Activated CD4-positive, alpha-beta T cell treated with anti-CD3 and anti-CD28 coated beads, Interleukin-2, amount 10 ng/mL, durations not matched to agents 24 days and 14 days (primary cell): ENCODE results near the gene ZNF181. TPM values are rescaled to one million over a fixed set of nuclear protein-coding genes. Genes with fewer than 3 reads are reported as not detected.
A peak's percentile ranks its signal among the peaks of the same experiment; 100 is the strongest.
"Not testable (repeated sequence)": the region's sequence is repeated elsewhere in the genome, so short reads cannot be mapped to it uniquely, and the experiment has no call there.

Source experiments
- DNase-seq: peaks from one replicate; pipeline ENCODE4 v3.0.0; 2022
- H3K27ac Mint-ChIP-seq: one replicate; pipeline ENCODE4 v1.8.0; 2022; ENCODE audit warnings: mild to moderate bottlenecking, mixed read lengths
- H3K27me3 Mint-ChIP-seq: one replicate; pipeline ENCODE4 v1.8.0; 2022; ENCODE audit warnings: mixed read lengths
- H3K36me3 Mint-ChIP-seq: one replicate; pipeline ENCODE4 v1.8.0; 2022; ENCODE audit warnings: low read depth, mild to moderate bottlenecking, mixed read lengths
- H3K4me1 Mint-ChIP-seq: one replicate; pipeline ENCODE4 v1.8.0; 2021; ENCODE audit warnings: mixed read lengths
- H3K4me3 Mint-ChIP-seq: one replicate; pipeline ENCODE4 v1.8.0; 2022; ENCODE audit warnings: mild to moderate bottlenecking, moderate library complexity, mixed read lengths
- H3K9me3 Mint-ChIP-seq: one replicate; pipeline ENCODE4 v1.8.0; 2021; ENCODE audit warnings: mixed read lengths
- intact Hi-C: fragments of 100-400 bp; cut with micrococcal nuclease; formaldehyde crosslinking; loops from one replicate; pipeline ENCODE4 v1.15.1; 2023
- total RNA-seq: library from RNA; stranded (reverse); gene quantifications from 2 replicates; pipeline ENCODE4 v1.2.3, GENCODE V29; 2022

The ZNF181 gene
- total RNA-seq = 3.9 and 4.4 TPM in 2 replicates

- peak within 1 kb of the TSS; percentile 93 for H3K4me3 Mint-ChIP-seq
Measured at GRCh38 chr19:34733746-34734536, at the start of gene ZNF181. ZNF181 (plus strand) TSS chr19:34734243; CDS start chr19:34735038, 795 bp downstream.

GRCh38 chr19:34685266-34685665 lies 48.8 kb upstream of the ZNF181 start:
- peaks cover 61% of the 10 kb centered on the region for H3K9me3 Mint-ChIP-seq

More at GRCh38 chr19:34733746-34734536, at the start of gene ZNF181:
- intact Hi-C loops = loop anchor here (1.0 kb wide), 2 partner anchors 39 to 57 kb away; partner anchors contain the start of genes SCGB2B2, ZNF302 and ZNF599
- Mint-ChIP-seq H3K9me3 (peaks cover 11% of the 10 kb centered on the region), H3K27ac (peak within 1 kb of the TSS; percentile 96), H3K27me3 (no peaks in the 10 kb centered on the region), H3K36me3 (peaks cover 29% of the 10 kb centered on the region), H3K4me1 (peaks cover 23% of the 10 kb centered on the region)
- DNase-seq = peak; percentile 94

GRCh38 chr19:34686455-34686854 lies 47.6 kb upstream of the ZNF181 start:
- DNase-seq = no peak
- H3K27me3 Mint-ChIP-seq = no peaks in the 10 kb centered on the region
- no peaks in the 10 kb centered on the region for H3K4me1 Mint-ChIP-seq
- intact Hi-C loops = no loop called here
- H3K9me3 Mint-ChIP-seq = peaks cover 57% of the 10 kb centered on the region
- H3K36me3 Mint-ChIP-seq = peaks cover 45% of the 10 kb centered on the region
- no peak overlapping the region for H3K27ac Mint-ChIP-seq
- no peak overlapping the region for H3K4me3 Mint-ChIP-seq

More at GRCh38 chr19:34685266-34685665, 48.8 kb upstream of the ZNF181 start:
- H3K36me3 Mint-ChIP-seq = peaks cover 55% of the 10 kb centered on the region
- H3K4me3 Mint-ChIP-seq, intact Hi-C loops, H3K4me1 Mint-ChIP-seq, H3K27ac Mint-ChIP-seq, H3K27me3 Mint-ChIP-seq, DNase-seq: not testable (repeated sequence)

- no peak overlapping the region for H3K4me3 Mint-ChIP-seq
- DNase-seq = no peak
- no peak overlapping the region for H3K27ac Mint-ChIP-seq
- H3K9me3 Mint-ChIP-seq = peaks cover 54% of the 10 kb centered on the region
- peaks cover 37% of the 10 kb centered on the region for H3K36me3 Mint-ChIP-seq
- no peaks in the 10 kb centered on the region for H3K4me1 Mint-ChIP-seq
- no peaks in the 10 kb centered on the region for H3K27me3 Mint-ChIP-seq
- intact Hi-C loops = no loop called here
Measured at GRCh38 chr19:34687348-34687747, 46.7 kb upstream of the ZNF181 start.

GRCh38 chr19:34688592-34688991 lies 45.5 kb upstream of the ZNF181 start:
- no peaks in the 10 kb centered on the region for H3K4me1 Mint-ChIP-seq
- peaks cover 51% of the 10 kb centered on the region for H3K9me3 Mint-ChIP-seq
- H3K36me3 Mint-ChIP-seq = peaks cover 26% of the 10 kb centered on the region
- intact Hi-C loops = no loop called here
- no peak overlapping the region for H3K27ac Mint-ChIP-seq
- no peak overlapping the region for H3K4me3 Mint-ChIP-seq
- no peak for DNase-seq
- H3K27me3 Mint-ChIP-seq = peaks cover 3% of the 10 kb centered on the region

GRCh38 chr19:34690372-34690771 lies 43.7 kb upstream of the ZNF181 start:
- no peaks in the 10 kb centered on the region for H3K4me1 Mint-ChIP-seq
- intact Hi-C loops = no loop called here
- H3K4me3 Mint-ChIP-seq = no peak overlapping the region
- peaks cover 54% of the 10 kb centered on the region for H3K9me3 Mint-ChIP-seq
- peaks cover 11% of the 10 kb centered on the region for H3K36me3 Mint-ChIP-seq
- H3K27ac Mint-ChIP-seq = no peak overlapping the region
- no peak for DNase-seq
- peaks cover 3% of the 10 kb centered on the region for H3K27me3 Mint-ChIP-seq

- peaks cover 3% of the 10 kb centered on the region for H3K27me3 Mint-ChIP-seq
- no peak for DNase-seq
- H3K36me3 Mint-ChIP-seq = no peaks in the 10 kb centered on the region
- no peaks in the 10 kb centered on the region for H3K4me1 Mint-ChIP-seq
- intact Hi-C loops = no loop called here
- no peak overlapping the region for H3K27ac Mint-ChIP-seq
- H3K9me3 Mint-ChIP-seq = peaks cover 36% of the 10 kb centered on the region
- H3K4me3 Mint-ChIP-seq = no peak overlapping the region
Measured at GRCh38 chr19:34692549-34692948, 41.5 kb upstream of the ZNF181 start.

GRCh38 chr19:34707661-34708060 lies 26.4 kb upstream of the ZNF181 start:
- no peak for DNase-seq
- no peaks in the 10 kb centered on the region for H3K4me1 Mint-ChIP-seq
- no peaks in the 10 kb centered on the region for H3K36me3 Mint-ChIP-seq
- H3K9me3 Mint-ChIP-seq = peaks cover 17% of the 10 kb centered on the region
- intact Hi-C loops = no loop called here
- H3K27me3 Mint-ChIP-seq = no peaks in the 10 kb centered on the region
- H3K27ac Mint-ChIP-seq = no peak overlapping the region
- no peak overlapping the region for H3K4me3 Mint-ChIP-seq

GRCh38 chr19:34711890-34712289 lies 22.2 kb upstream of the ZNF181 start:
- peaks cover under 1% of the 10 kb centered on the region for H3K27me3 Mint-ChIP-seq
- H3K4me1 Mint-ChIP-seq = no peaks in the 10 kb centered on the region
- intact Hi-C loops = loop anchor here (1.0 kb wide), 2 partner anchors 73 to 211 kb away; no protein-coding TSS in a partner anchor
- H3K9me3 Mint-ChIP-seq = peaks cover 9% of the 10 kb centered on the region
- H3K36me3 Mint-ChIP-seq = no peaks in the 10 kb centered on the region
- no peak overlapping the region for H3K27ac Mint-ChIP-seq
- H3K4me3 Mint-ChIP-seq = no peak overlapping the region
- DNase-seq = no peak

- peaks cover 9% of the 10 kb centered on the region for H3K9me3 Mint-ChIP-seq
- H3K27ac Mint-ChIP-seq = no peak overlapping the region
- H3K4me1 Mint-ChIP-seq = no peaks in the 10 kb centered on the region
- peaks cover 2% of the 10 kb centered on the region for H3K27me3 Mint-ChIP-seq
- intact Hi-C loops = loop anchor here (1.0 kb wide), 2 partner anchors 73 to 211 kb away; no protein-coding TSS in a partner anchor
- DNase-seq = peak; percentile 90
- H3K4me3 Mint-ChIP-seq = no peak overlapping the region
- H3K36me3 Mint-ChIP-seq = no peaks in the 10 kb centered on the region
Measured at GRCh38 chr19:34712395-34713261, 21.4 kb upstream of the ZNF181 start.

GRCh38 chr19:34713262-34713637 lies 20.8 kb upstream of the ZNF181 start:
- Mint-ChIP-seq H3K9me3 (peaks cover 9% of the 10 kb centered on the region), H3K27me3 (peaks cover 2% of the 10 kb centered on the region), H3K4me3 (no peak overlapping the region), H3K27ac (no peak overlapping the region), H3K36me3 (no peaks in the 10 kb centered on the region), H3K4me1 (no peaks in the 10 kb centered on the region)
- intact Hi-C loops = no loop called here
- DNase-seq = no peak

GRCh38 chr19:34715357-34715756 lies 18.7 kb upstream of the ZNF181 start:
- Mint-ChIP-seq H3K36me3 (no peaks in the 10 kb centered on the region), H3K4me3 (no peak overlapping the region), H3K27ac (no peak overlapping the region), H3K27me3 (peaks cover 2% of the 10 kb centered on the region), H3K9me3 (peaks cover 9% of the 10 kb centered on the region), H3K4me1 (no peaks in the 10 kb centered on the region)
- intact Hi-C loops = no loop called here
- no peak for DNase-seq

GRCh38 chr19:34722353-34722752 lies 11.7 kb upstream of the ZNF181 start:
- no peaks in the 10 kb centered on the region for H3K36me3 Mint-ChIP-seq
- H3K27me3 Mint-ChIP-seq = peaks cover 5% of the 10 kb centered on the region
- intact Hi-C loops = no loop called here

GRCh38 chr19:34725400-34725799 lies 8.6 kb upstream of the ZNF181 start:
- Mint-ChIP-seq H3K27me3 (peaks cover 5% of the 10 kb centered on the region), H3K9me3 (no peaks in the 10 kb centered on the region), H3K4me3 (no peak overlapping the region), H3K4me1 (no peaks in the 10 kb centered on the region), H3K27ac (no peak overlapping the region), H3K36me3 (no peaks in the 10 kb centered on the region)
- DNase-seq = no peak
- intact Hi-C loops = no loop called here

More at GRCh38 chr19:34722353-34722752, 11.7 kb upstream of the ZNF181 start:
- H3K27ac Mint-ChIP-seq = no peak overlapping the region
- H3K9me3 Mint-ChIP-seq = no peaks in the 10 kb centered on the region
- no peak for DNase-seq
- no peaks in the 10 kb centered on the region for H3K4me1 Mint-ChIP-seq
- no peak overlapping the region for H3K4me3 Mint-ChIP-seq
